ENCODE results near the gene IKZF2. TPM values are rescaled to one million over a fixed set of nuclear protein-coding genes. Genes with fewer than 3 reads are reported as not detected.

IKZF2 gene
- total RNA-seq, 1 donor from 2014 or later = 1.7 TPM

DNA sequence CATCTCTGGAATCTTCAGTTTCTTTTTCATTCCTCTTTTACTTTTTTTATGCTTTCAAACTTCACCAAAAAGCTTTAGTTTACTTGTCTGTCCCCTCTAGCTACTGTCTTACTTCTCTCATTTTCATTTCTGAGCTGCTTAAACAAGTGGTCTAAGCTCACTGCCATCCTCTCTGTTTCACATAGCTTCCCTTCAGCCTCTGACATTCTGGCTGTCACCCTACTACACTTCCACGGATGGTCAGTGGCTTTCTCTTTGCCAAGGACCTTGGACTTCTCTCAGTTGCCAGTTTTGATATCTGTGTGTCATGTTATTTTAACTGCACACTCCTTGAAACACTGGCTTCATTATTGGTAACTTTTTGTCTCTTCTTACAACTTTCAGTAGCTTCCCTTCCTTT, 176.1 kb downstream of the IKZF2 start:
- no peaks in the 10 kb centered on the region for H3K9me3 Mint-ChIP-seq
- H3K4me3 Mint-ChIP-seq = no peak overlapping the region
- intact Hi-C loops (cut with micrococcal nuclease) = no loop called here
- H3K27me3 Mint-ChIP-seq = peaks cover 7% of the 10 kb centered on the region
- peaks cover 6% of the 10 kb centered on the region for H3K4me1 Mint-ChIP-seq
- no peak overlapping the region for H3K27ac Mint-ChIP-seq
- DNase-seq = no peak
- H3K36me3 Mint-ChIP-seq (ENCODE audit: low read depth) = no peaks in the 10 kb centered on the region

DNA sequence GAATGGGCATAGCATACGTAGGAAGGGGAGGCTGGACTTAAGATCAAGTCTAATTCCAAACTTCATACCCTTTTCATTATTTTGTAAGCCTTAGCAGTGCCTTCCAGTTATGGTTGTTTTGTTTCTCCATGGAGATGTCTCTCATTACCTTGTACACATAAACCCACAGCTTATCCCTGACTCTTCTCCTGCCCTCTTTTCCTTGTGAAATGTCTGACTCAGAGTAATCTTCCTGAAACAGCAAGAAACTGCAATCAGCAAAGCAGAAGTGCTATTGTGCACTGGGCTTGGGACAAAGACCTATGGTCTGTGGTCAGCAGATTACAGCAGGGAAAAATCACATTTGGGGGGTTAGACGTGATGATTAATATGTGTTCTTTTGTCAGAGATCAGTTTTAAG, 176.7 kb downstream of the IKZF2 start:
- Mint-ChIP-seq H3K4me3 (no peak overlapping the region), H3K27ac (no peak overlapping the region), H3K9me3 (no peaks in the 10 kb centered on the region), H3K27me3 (peaks cover 6% of the 10 kb centered on the region), H3K4me1 (peaks cover 3% of the 10 kb centered on the region), H3K36me3 (ENCODE audit: low read depth) (no peaks in the 10 kb centered on the region)
- no peak for DNase-seq
- intact Hi-C loops (cut with micrococcal nuclease) = no loop called here

DNA sequence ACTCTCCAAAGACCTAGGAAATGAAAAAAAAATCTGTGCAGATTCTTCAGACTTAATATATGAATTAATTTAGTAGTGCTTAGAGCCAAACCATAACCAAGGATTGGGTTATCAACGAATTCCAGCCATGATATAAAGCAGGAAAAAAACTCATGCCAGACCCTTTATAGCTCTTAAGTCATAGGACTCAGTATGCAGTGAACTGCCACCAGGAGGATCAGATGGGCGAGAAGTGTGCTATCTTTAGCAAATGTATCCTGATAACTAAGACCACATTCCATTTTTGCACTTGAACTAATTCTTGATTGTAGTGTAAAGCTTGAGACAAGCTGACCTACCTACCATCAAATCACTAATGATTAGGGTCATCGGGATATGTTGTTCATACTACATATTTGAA, 178.1 kb downstream of the IKZF2 start:
- Mint-ChIP-seq H3K9me3 (no peaks in the 10 kb centered on the region), H3K4me1 (no peaks in the 10 kb centered on the region), H3K36me3 (ENCODE audit: low read depth) (no peaks in the 10 kb centered on the region), H3K4me3 (no peak overlapping the region), H3K27me3 (peaks cover 5% of the 10 kb centered on the region), H3K27ac (no peak overlapping the region)
- intact Hi-C loops (cut with micrococcal nuclease) = no loop called here
- DNase-seq = no peak

DNA sequence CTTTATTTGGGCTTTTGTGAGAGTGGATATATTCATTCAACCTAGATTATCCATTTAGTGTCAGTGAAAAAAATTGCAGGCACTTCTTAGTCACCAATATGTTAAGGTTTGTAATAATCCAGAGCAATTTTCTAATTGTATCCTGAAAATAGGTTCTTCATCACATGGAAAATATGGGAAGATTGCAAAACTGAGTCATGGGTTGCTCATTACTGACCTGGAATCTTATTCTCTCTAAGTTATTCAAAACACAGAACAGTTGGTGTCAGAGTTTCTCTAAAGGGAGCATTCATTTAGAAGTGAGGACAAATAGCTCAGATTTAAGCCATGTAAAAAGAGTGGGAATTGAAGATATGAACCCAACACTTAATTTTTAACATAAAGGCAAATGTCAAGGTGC, 181.3 kb downstream of the IKZF2 start:
- intact Hi-C loops (cut with micrococcal nuclease) = no loop called here
- no peak overlapping the region for H3K4me3 Mint-ChIP-seq
- no peak overlapping the region for H3K27ac Mint-ChIP-seq
- no peak for DNase-seq
- H3K36me3 Mint-ChIP-seq (ENCODE audit: low read depth) = no peaks in the 10 kb centered on the region
- peaks cover 1% of the 10 kb centered on the region for H3K27me3 Mint-ChIP-seq
- no peaks in the 10 kb centered on the region for H3K4me1 Mint-ChIP-seq
- no peaks in the 10 kb centered on the region for H3K9me3 Mint-ChIP-seq

DNA sequence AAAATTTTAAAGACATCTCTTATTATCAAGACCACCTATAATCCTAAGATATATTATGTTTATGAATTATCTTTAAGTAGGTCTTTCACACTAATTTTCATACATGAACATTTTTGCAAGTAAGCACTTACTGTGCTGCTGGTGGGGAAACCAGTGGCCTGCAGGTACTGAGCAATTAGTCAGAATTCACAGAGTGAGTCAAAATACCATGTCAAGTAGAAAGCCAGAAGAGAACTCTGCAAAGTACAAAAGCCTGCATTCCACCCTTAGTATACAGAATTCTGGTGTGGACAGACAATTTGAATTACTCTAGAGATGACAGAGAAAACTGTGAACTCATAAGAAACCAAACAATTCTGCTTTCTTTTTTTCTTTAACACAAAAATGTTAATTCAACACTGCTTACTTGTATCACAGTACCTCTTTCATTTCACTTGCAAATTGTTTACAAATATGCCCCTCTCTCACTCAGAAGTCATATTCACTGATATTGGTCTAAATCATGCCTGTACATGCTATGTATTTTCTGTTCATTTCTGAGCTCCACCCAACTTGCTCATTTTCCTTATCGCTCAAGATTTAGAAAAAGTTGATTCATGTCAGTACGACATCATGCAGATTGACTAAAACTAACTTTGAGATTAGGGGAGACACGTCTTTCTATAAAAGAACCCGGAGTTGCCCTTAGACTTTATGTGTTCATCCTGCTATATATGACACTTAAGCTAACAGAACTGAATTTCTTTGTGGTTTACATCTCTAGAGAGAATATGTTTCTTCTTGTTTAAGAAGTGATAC, 182.9 kb downstream of the IKZF2 start:
- H3K27me3 Mint-ChIP-seq = peaks cover 1% of the 10 kb centered on the region
- H3K36me3 Mint-ChIP-seq (ENCODE audit: low read depth) = no peaks in the 10 kb centered on the region
- H3K4me3 Mint-ChIP-seq = no peak overlapping the region
- no peaks in the 10 kb centered on the region for H3K9me3 Mint-ChIP-seq
- H3K27ac Mint-ChIP-seq = no peak overlapping the region
- peak; percentile 38 for DNase-seq
- H3K4me1 Mint-ChIP-seq = no peaks in the 10 kb centered on the region
- intact Hi-C loops (cut with micrococcal nuclease) = no loop called here

DNA sequence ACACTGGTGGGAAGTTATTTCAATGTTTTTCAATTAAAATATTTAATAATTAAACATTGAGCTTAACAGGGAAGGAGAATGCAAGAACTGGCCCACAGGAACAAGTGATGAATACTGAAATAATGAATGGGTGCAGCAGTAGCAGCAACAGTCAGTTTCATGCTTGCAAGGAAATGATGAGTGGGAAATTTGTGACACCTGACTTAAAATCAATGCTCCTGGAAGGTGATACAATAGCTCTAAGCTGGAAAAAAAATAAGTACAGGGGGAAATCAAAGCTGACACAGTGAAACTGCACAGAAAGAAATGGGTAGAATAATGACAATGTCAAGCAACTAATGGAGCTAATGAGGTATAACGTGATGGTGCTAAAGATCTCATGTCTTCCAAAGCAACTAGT, 184.5 kb downstream of the IKZF2 start:
- peaks cover 1% of the 10 kb centered on the region for H3K27me3 Mint-ChIP-seq
- intact Hi-C loops (cut with micrococcal nuclease) = no loop called here
- DNase-seq = peak; percentile 8
- no peaks in the 10 kb centered on the region for H3K4me1 Mint-ChIP-seq
- H3K36me3 Mint-ChIP-seq (ENCODE audit: low read depth) = no peaks in the 10 kb centered on the region
- no peak overlapping the region for H3K4me3 Mint-ChIP-seq
- H3K27ac Mint-ChIP-seq = no peak overlapping the region
- H3K9me3 Mint-ChIP-seq = no peaks in the 10 kb centered on the region

DNA sequence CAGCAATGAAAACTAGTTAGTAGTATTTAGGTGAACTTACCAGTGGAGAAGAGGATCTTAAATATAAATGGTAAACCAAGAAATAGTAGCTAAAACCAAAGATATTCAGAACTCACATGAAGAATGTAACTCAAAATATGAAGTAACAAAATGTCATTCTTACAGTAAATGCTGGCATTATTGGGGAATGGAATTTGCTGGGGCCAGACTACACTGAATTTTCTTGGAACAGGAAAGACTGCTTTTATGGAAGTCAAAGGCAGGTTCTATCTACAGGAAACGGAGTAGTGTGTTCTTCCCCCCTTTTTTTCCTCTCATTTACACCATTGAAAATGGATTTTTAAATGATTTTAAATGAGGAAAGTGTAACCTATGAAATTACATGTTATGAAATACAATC, 188.7 kb downstream of the IKZF2 start:
- Mint-ChIP-seq H3K9me3 (no peaks in the 10 kb centered on the region), H3K4me1 (peaks cover 9% of the 10 kb centered on the region), H3K27me3 (no peaks in the 10 kb centered on the region), H3K4me3 (no peak overlapping the region), H3K36me3 (ENCODE audit: low read depth) (no peaks in the 10 kb centered on the region), H3K27ac (no peak overlapping the region)
- intact Hi-C loops (cut with micrococcal nuclease) = no loop called here
- no peak for DNase-seq

DNA sequence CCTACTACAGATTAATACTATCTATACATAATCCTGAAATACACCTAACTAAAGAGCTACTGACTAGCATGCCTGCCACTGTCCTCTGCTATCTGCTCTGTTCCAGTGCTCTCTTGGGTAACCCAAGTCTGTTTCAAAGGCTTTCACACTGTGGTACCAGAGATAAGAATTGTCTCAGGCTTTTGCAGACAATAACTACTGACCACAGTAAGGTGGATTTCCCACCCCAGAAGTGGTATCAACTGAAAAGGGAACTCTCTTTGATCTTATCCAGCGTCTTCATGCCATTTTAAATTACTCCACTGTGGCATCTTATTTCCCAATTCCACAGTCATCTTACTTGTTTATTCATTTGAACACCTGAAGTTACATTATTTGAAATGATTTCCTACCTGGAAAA, 190.2 kb downstream of the IKZF2 start:
- H3K27me3 Mint-ChIP-seq = no peaks in the 10 kb centered on the region
- intact Hi-C loops (cut with micrococcal nuclease) = no loop called here
- DNase-seq = peak; percentile 45
- no peak overlapping the region for H3K27ac Mint-ChIP-seq
- no peaks in the 10 kb centered on the region for H3K9me3 Mint-ChIP-seq
- H3K36me3 Mint-ChIP-seq (ENCODE audit: low read depth) = no peaks in the 10 kb centered on the region
- H3K4me1 Mint-ChIP-seq = peaks cover 11% of the 10 kb centered on the region
- no peak overlapping the region for H3K4me3 Mint-ChIP-seq

DNA sequence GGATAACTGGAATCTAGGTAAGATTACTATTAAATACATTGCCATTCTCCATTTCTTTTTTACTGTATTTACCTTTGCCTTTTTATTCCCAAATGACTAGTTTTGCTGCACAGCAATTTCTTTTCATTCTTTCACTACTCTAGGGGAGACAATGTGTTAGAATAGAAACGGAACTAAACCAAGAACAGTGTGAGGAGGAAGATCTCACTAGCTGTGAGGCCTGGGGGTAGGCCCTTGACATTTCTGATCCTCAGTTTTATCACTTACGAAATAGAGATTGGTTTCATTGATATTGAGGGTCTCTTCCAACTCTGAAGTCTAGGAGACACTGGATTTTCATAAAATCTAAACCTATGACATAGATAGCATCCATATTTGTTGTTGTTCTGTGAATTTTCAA, 191.1 kb downstream of the IKZF2 start:
- no peak overlapping the region for H3K27ac Mint-ChIP-seq

DNA sequence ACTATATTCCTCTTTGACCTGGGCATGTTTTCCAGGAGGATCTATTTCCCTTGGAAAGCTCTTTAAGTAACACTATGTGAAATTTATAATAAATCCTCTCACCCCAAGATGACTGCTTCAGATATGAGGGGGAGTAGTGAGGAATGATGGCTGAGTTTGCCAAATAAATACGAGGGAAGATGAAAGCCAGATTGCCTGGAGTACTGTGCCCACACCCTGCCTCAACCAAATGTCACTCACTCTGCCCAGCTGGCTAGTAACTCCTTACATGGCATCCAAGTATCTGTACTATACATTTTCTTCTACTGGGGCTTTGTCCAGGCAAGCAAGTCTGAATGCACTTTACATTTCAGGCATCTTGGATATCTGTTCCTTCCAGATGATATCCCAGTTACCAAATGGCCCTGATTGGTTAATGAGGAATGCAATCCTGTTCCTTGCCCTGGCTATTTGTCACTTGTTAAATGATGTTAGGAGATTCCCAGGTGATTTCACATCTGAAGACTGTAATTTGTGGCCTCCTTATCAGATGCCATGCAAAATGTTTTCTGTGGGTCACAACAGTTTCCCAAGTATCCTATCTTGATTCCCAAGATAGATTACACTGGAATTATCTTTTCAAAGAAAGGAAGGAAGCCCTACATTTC, 191.8 kb downstream of the IKZF2 start:
- Mint-ChIP-seq H3K9me3 (no peaks in the 10 kb centered on the region), H3K4me3 (no peak overlapping the region), H3K27me3 (no peaks in the 10 kb centered on the region), H3K4me1 (peaks cover 11% of the 10 kb centered on the region), H3K36me3 (ENCODE audit: low read depth) (no peaks in the 10 kb centered on the region), H3K27ac (no peak overlapping the region)
- DNase-seq = no peak
- intact Hi-C loops (cut with micrococcal nuclease) = no loop called here

More for the DNA sequence above, 191.1 kb downstream of the IKZF2 start:
- intact Hi-C loops (cut with micrococcal nuclease) = no loop called here
- no peaks in the 10 kb centered on the region for H3K36me3 Mint-ChIP-seq (ENCODE audit: low read depth)
- H3K4me1 Mint-ChIP-seq = peaks cover 11% of the 10 kb centered on the region
- H3K27me3 Mint-ChIP-seq = no peaks in the 10 kb centered on the region
- no peak overlapping the region for H3K4me3 Mint-ChIP-seq
- no peak for DNase-seq
- no peaks in the 10 kb centered on the region for H3K9me3 Mint-ChIP-seq

DNA sequence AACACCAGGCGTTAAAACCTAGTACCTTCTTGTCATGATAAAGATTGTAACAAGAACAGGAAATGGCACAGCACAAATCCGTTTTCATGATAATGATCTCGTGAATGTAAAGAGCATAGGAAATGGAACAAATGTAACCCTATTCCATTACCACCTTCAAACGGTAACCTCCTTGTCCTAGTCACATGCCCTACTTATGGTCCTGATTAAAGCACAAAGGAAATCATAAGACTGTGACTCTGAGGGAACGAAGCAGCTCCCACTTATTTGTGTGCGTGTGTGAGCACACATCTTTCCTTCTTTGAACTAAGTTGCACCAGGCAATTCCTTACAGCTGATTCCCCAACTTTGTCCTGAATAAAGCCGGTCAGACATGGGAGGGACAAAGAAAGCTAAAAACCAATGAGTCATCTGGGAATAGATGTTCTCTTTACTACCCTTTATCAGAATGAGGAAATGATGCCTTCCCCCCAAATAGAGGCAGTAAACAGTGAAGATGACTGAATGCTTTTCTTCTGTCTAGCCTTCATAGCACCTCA, 192.6 kb downstream of the IKZF2 start:
- DNase-seq = no peak

DNA sequence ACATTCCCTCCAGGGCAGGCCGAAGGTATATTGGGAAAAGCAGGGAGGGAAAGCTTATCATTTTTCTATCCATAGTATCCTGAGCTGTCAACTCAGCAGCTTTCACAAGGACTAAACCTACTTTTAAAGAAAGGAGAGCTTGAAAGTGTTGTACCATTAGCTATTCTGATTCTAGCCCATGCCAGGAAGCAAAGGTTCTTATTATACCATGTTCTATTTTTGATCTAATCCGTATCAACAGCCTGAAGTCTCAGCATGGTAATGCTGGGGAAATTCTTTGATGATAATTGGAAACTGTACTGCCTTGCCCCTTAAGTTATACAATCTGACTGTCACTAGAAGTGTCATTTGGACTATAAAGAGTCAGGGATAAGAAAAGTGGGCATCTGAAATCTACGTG, 193.3 kb downstream of the IKZF2 start:
- Mint-ChIP-seq H3K27me3 (no peaks in the 10 kb centered on the region), H3K27ac (no peak overlapping the region), H3K4me1 (peaks cover 11% of the 10 kb centered on the region), H3K4me3 (no peak overlapping the region), H3K9me3 (no peaks in the 10 kb centered on the region), H3K36me3 (ENCODE audit: low read depth) (no peaks in the 10 kb centered on the region)
- intact Hi-C loops (cut with micrococcal nuclease) = no loop called here
- DNase-seq = no peak

More for the DNA sequence above, 192.6 kb downstream of the IKZF2 start:
- intact Hi-C loops (cut with micrococcal nuclease) = no loop called here
- no peaks in the 10 kb centered on the region for H3K36me3 Mint-ChIP-seq (ENCODE audit: low read depth)
- no peak overlapping the region for H3K4me3 Mint-ChIP-seq
- no peaks in the 10 kb centered on the region for H3K9me3 Mint-ChIP-seq
- H3K27me3 Mint-ChIP-seq = no peaks in the 10 kb centered on the region
- no peak overlapping the region for H3K27ac Mint-ChIP-seq
- H3K4me1 Mint-ChIP-seq = peaks cover 11% of the 10 kb centered on the region

DNA sequence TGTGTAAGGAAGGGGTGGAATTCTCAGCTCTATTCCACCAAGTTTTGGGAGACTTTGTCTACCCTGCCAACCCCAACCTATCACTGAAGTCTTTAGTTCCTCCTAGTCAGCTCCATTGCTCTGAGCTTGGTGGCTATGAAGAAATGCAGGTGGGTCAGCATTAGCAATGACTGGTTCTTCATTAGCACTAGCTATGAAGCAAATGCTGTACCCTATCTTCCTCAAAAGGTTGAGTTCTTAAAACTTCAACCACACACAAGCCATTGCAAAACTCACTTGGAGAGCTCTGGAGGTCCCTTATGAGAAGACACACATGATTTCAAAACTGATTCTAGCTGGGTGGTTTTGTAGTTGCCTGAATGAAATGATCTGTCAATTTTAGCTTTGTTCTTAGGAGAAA, 193.8 kb downstream of the IKZF2 start:
- intact Hi-C loops (cut with micrococcal nuclease) = no loop called here
- Mint-ChIP-seq H3K27me3 (no peaks in the 10 kb centered on the region), H3K4me3 (no peak overlapping the region), H3K27ac (no peak overlapping the region), H3K9me3 (no peaks in the 10 kb centered on the region), H3K4me1 (peaks cover 11% of the 10 kb centered on the region), H3K36me3 (ENCODE audit: low read depth) (no peaks in the 10 kb centered on the region)
- no peak for DNase-seq

DNA sequence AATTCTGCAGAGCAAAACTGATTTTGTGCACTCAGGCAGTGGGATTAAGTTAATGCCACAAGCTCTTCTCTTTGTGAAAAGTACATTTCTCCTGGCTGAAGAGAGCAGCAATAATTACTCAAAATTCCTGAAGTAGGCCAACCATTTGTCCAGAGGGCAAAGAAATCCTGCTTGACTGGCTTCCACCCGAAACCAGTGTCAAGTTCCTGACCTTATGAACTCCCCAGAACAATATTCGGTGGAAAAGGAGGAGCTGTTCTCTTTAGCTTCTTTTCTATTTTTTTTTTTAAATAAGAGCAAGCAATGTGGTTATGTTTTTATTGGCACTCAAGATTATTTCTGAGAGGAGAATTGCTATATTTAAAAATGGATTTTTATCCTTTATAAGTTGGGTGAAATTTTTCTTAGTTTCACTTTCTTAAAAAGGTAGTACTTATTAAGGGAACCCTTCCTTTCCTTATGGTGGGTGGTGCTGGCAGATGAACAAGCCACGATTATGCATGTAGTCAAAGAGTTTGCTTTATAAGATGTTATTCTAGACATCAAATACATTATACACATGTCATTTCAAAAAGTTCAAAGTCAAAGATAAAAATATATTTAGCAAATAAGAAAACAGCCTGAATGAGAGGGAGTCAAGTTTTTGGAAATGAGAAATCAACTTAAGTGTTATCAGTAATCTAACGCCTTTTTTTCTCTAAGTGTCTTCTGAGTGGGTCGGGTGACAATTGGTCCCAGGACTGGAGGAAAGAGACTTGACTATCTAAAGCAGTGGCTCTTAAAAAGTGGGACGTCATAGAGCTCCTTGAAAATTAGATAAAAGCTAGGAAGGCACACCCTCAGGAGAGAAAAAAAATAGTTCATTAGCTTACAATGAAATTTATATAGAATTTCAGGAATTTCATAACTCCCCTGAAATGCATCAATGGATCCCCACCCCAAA, 194.5 kb downstream of the IKZF2 start:
- intact Hi-C loops (cut with micrococcal nuclease) = no loop called here
- H3K9me3 Mint-ChIP-seq = no peaks in the 10 kb centered on the region

More for the DNA sequence above, 194.5 kb downstream of the IKZF2 start:
- Mint-ChIP-seq H3K27me3 (no peaks in the 10 kb centered on the region), H3K4me3 (no peak overlapping the region), H3K4me1 (peaks cover 11% of the 10 kb centered on the region), H3K36me3 (ENCODE audit: low read depth) (no peaks in the 10 kb centered on the region), H3K27ac (no peak overlapping the region)
- no peak for DNase-seq

All from activated CD4-positive, alpha-beta T cell treated with anti-CD3 and anti-CD28 coated beads, Interleukin-2, amount 10 ng/mL, durations not matched to agents 24 days and 14 days (primary cell).